Activated CD8-positive, alpha-beta T cell treated with anti-CD3 and anti-CD28 coated beads for 36 hours (primary cell): ENCODE data around the gene BMPR1A. TPM values are rescaled to one million over a fixed set of nuclear protein-coding genes. Genes with fewer than 3 reads are reported as not detected.

Experiments used
- ATAC-seq: fragments of 200-7000 bp; cut with Tn5 transposase; one replicate; pipeline ENCODE4 v1.10.0; 2021; ENCODE audit warnings: mild to moderate bottlenecking, moderate library complexity
- CTCF ChIA-PET: fragments of 350-600 bp; sonication (Branson Sonifier 250); formaldehyde crosslinking; loops from one replicate; lab custom pipeline; 2021; ENCODE audit warnings: antibody characterized with exemption; lab: Charles Lee
- POLR2A ChIA-PET: fragments of 350-600 bp; sonication (Branson Sonifier 250); formaldehyde crosslinking; loops from one replicate; lab custom pipeline; 2021; ENCODE audit warnings: antibody characterized with exemption; lab: Charles Lee
- DNase-seq: peaks from one replicate; pipeline ENCODE4 v3.0.0-alpha.2; 2020
- H3K27ac Mint-ChIP-seq: one replicate; pipeline ENCODE4 v1.8.0; 2021; ENCODE audit warnings: mild to moderate bottlenecking, mixed read lengths
- H3K27me3 Mint-ChIP-seq: one replicate; pipeline ENCODE4 v1.8.0; 2021; ENCODE audit warnings: mixed read lengths
- H3K36me3 Mint-ChIP-seq: one replicate; pipeline ENCODE4 v1.8.0; 2021; ENCODE audit warnings: low read depth, mixed read lengths
- H3K4me1 Mint-ChIP-seq: one replicate; pipeline ENCODE4 v1.8.0; 2021; ENCODE audit warnings: low read depth, mixed read lengths
- H3K4me3 Mint-ChIP-seq: one replicate; pipeline ENCODE4 v1.8.0; 2021; ENCODE audit warnings: mild to moderate bottlenecking, moderate library complexity, mixed read lengths
- H3K9me3 Mint-ChIP-seq: one replicate; pipeline ENCODE4 v1.8.0; 2021; ENCODE audit warnings: mixed read lengths
- CTCF ChIP-seq: fragments of 200-600 bp; IDR thresholded peaks from one replicate; pipeline ENCODE4 v1.8.0; 2022; ENCODE audit warnings: antibody characterized with exemption, mild to moderate bottlenecking
- intact Hi-C: fragments of 100-400 bp; cut with micrococcal nuclease; formaldehyde crosslinking; loops from one replicate; pipeline ENCODE4 v1.10.0; 2022
- total RNA-seq, 2 experiments: library from RNA; stranded (reverse); gene quantifications; one replicate each; pipeline ENCODE4 v1.2.3, GENCODE V29; 2021

The BMPR1A gene
- total RNA-seq, 2 experiments from 2014 or later: 6.6 to 6.9 TPM

GRCh38 chr10:86840498-86840897, 84.1 kb downstream of the BMPR1A start:
- Mint-ChIP-seq H3K36me3 (peaks cover 6% of the 10 kb centered on the region), H3K9me3 (no peaks in the 10 kb centered on the region), H3K4me3 (no peak overlapping the region), H3K27ac (no peak overlapping the region), H3K4me1 (peaks cover 3% of the 10 kb centered on the region), H3K27me3 (no peaks in the 10 kb centered on the region)
- ChIA-PET CTCF (no interaction called here), POLR2A (no interaction called here)
- DNase-seq (no peak), ATAC-seq (no peak)
- intact Hi-C loops: no loop called here
- no peak for TF ChIP-seq CTCF

- ATAC-seq (no peak), DNase-seq (no peak)
- ChIA-PET CTCF (no interaction called here), POLR2A (no interaction called here)
- no peak for TF ChIP-seq CTCF
- Mint-ChIP-seq H3K4me3 (no peak overlapping the region), H3K27ac (no peak overlapping the region), H3K36me3 (peaks cover 3% of the 10 kb centered on the region), H3K4me1 (no peaks in the 10 kb centered on the region), H3K27me3 (no peaks in the 10 kb centered on the region), H3K9me3 (no peaks in the 10 kb centered on the region)
- intact Hi-C loops: no loop called here
Observed at GRCh38 chr10:86846088-86846487, 89.7 kb downstream of the BMPR1A start.

- no peak overlapping the region for H3K4me3 Mint-ChIP-seq
- H3K36me3 Mint-ChIP-seq: peaks cover 4% of the 10 kb centered on the region
- peaks cover 3% of the 10 kb centered on the region for H3K9me3 Mint-ChIP-seq
- no peaks in the 10 kb centered on the region for H3K4me1 Mint-ChIP-seq
- TF ChIP-seq CTCF: no peak
- intact Hi-C loops: no loop called here
- DNase-seq (no peak), ATAC-seq (no peak)
- no peaks in the 10 kb centered on the region for H3K27me3 Mint-ChIP-seq
- ChIA-PET POLR2A (no interaction called here), CTCF (no interaction called here)
- H3K27ac Mint-ChIP-seq: no peak overlapping the region
Observed at GRCh38 chr10:86848747-86849146, 92.3 kb downstream of the BMPR1A start.

GRCh38 chr10:86849181-86849894, 92.9 kb downstream of the BMPR1A start:
- H3K9me3 Mint-ChIP-seq: peaks cover 6% of the 10 kb centered on the region
- peaks cover 6% of the 10 kb centered on the region for H3K36me3 Mint-ChIP-seq
- CTCF ChIA-PET: no interaction called here
- H3K4me1 Mint-ChIP-seq: no peaks in the 10 kb centered on the region
- POLR2A ChIA-PET: no interaction called here
- H3K27ac Mint-ChIP-seq: no peak overlapping the region
- no peak overlapping the region for H3K4me3 Mint-ChIP-seq
- no peak for ATAC-seq
- TF ChIP-seq CTCF: no peak
- no peaks in the 10 kb centered on the region for H3K27me3 Mint-ChIP-seq
- intact Hi-C loops: no loop called here
- DNase-seq: no peak

GRCh38 chr10:86850481-86850880, 94.1 kb downstream of the BMPR1A start:
- H3K27me3 Mint-ChIP-seq: no peaks in the 10 kb centered on the region
- H3K9me3 Mint-ChIP-seq: peaks cover 6% of the 10 kb centered on the region
- no peak overlapping the region for H3K4me3 Mint-ChIP-seq
- H3K4me1 Mint-ChIP-seq: no peaks in the 10 kb centered on the region
- no peak overlapping the region for H3K27ac Mint-ChIP-seq
- DNase-seq (no peak), ATAC-seq (no peak)
- peaks cover 6% of the 10 kb centered on the region for H3K36me3 Mint-ChIP-seq
- POLR2A ChIA-PET: no interaction called here
- no peak for TF ChIP-seq CTCF
- CTCF ChIA-PET: no interaction called here
- intact Hi-C loops: no loop called here
